AG08396 (cell line): ENCODE data around the gene TRPT1.

Experiments used
- DNase-seq: peaks from one replicate; pipeline ENCODE4 v3.0.0; 2012; ENCODE audit warnings: low spot score, mixed read lengths

The TRPT1 gene

DNA sequence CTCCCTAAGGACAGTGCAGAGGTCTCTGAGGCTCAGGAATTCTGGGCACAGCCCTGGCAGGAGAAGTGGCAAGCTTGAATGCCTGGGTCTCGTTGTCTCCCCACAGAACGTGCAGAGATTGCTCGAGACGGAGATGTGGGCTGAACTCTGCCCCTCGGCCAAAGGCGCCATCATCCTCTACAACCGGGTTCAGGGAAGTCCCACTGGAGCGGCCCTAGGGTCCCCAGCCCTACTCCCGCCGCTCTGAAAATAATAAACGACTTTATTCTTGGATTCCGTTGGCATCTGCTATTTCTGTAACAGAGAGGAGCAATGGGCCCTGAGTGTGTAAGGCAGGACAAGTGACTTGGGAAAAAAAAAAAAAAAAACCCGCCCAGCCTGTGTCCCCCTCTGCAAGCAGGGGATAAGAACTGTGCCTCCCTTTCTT is 3.8 kb upstream of the TRPT1 start:
- DNase-seq: no peak

GRCh38 chr11:64229090-64229743 is 3.2 kb upstream of the TRPT1 start:
- DNase-seq: no peak

DNA sequence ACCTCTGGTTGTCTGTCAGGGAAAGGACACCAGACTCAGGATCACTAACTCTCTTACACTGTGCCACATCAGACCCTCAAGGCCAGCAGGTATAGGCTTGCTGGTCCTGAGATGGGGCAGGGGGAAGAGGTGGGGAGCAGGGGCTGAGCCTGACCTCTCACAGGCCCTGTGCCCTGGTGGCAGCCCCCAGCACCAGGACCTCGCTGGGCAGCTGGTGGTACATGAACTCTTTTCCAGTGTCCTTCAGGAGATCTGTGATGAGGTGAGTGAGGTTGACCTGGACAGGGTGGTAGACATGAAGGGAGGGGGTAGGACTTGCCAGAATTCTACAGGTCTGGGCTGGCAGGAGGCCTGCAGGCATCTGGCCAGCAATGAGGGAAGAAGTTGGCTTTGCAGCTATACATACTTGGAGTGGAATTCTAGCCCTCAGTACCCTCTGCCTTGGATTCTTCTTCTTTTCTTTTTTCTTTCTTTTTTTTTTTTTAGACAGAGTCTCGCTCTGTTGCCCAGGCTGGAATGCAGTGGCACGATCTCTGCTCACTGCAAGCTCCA is 1.5 kb upstream of the TRPT1 start:
- no peak for DNase-seq

DNA sequence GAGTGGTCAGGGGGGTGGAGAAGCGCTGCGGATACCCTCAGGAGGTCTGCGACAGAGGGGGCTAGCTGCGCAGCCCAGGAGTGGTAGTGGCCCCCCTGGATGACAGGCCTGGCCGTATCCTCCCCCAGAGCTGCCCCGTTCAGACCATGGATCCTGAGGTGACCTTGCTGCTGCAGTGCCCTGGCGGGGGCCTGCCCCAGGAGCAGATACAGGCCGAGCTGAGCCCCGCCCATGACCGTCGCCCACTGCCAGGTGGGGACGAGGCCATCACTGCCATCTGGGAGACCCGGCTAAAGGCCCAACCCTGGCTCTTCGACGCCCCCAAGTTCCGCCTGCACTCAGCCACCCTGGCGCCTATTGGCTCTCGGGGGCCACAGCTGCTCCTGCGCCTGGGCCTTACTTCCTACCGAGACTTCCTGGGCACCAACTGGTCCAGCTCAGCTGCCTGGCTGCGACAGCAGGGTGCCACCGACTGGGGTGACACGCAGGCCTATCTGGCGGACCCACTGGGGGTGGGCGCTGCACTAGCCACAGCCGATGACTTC is 593 bp upstream of the TRPT1 start:
- DNase-seq: peak; percentile 46

DNA sequence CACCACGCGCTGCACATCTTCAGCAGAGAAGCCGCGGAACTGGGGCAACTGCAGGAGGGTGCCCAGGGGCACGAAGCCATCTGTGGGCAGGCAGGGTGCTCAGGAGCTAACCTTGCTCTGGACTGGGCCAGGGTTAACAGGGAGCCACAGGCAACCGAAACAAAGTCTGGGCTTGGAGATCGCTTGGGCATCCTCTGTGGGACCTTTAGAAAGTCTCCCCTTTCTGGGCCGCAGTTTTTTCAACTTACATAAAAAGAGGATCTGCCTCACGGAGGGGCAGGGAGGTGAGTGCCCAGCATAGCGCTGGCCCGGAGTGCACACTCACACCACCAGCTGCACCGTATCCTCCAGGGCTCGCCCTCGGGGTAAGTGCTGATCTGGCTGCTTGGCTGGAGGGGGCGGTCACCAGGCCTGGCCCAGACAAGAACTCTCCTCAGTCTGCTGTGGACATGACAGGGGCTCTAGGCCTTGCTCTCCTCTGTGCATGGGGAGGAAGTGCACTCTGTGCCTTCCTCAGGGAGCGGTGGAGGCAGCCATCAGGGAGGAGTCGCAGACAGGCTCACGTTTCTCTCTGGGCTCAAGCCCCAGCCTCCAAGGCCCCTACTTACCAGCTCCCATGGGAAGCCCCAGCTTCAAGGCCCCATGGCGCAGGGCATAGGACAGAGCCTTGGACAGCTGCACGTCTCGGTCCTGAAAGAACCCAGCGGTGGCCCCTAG is 937 bp downstream of the TRPT1 start:
- no peak for DNase-seq

DNA sequence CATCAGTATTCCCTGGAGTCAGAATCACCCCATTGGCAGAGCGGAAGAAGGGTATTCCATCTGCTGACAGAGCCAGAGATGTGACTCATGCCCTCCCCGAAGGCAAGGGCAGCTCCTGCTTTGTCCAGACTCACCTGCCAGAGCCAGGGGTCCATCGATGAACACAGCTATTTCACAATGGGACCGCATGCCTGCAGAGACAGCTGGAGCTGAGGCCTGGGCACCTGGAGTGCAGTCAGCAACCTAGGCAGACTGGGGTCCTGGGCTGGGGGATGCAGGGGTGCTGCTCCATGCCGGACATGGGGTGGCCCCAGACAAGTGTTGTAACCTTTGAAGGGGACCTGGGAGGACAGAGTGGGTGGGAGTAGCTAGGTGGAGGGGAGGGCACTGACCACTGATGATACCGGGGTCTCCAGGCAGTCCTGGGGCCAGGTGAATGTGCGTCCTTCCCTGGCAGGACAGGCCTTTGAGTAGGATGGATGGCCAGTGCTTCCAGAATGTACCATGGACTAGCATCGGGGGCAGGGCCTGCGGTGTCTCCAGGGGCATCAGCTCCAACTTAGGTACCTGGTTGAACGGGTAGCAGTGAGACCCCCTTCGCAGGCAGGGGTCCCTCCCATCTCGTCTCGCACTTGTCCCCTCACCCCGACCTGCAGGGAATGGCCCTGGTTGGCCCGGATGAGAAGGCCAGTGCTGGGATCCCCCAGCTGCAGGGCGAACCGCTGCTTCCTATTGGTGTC is 1.7 kb downstream of the TRPT1 start:
- no peak for DNase-seq

DNA sequence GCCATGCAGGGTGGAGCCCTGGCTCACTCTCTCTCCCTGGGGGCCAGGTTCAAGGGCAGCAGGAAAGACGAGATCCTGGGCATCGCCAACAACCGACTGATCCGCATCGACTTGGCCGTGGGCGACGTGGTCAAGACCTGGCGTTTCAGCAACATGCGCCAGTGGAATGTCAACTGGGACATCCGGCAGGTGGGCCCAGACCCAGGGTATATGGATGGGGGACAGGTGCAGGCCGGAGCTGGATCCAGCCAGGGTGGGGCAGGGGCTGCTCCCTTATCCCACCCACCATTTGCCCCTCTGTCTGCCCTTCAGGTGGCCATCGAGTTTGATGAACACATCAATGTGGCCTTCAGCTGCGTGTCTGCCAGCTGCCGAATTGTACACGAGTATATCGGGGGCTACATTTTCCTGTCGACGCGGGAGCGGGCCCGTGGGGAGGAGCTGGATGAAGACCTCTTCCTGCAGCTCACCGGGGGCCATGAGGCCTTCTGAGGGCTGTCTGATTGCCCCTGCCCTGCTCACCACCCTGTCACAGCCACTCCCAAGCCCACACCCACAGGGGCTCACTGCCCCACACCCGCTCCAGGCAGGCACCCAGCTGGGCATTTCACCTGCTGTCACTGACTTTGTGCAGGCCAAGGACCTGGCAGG is 2.9 kb downstream of the TRPT1 start:
- DNase-seq: no peak

DNA sequence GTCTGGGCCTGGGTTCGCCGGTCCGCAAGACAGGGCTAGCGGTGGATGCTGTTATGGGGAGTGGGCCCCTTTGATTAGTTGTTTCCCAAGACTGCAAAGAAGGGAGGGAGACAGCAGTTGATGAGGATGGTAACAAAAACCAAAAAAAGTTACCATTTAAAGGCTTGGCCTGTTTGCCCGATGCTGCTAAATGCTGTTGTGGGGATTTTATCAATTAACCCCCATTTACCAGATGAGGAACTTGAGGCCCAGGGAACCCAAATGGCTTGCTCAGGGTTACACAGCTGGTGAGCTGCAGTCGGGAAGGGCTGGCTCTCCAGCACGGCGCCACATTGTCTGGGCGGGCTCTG is 3.4 kb downstream of the TRPT1 start:
- DNase-seq: no peak

DNA sequence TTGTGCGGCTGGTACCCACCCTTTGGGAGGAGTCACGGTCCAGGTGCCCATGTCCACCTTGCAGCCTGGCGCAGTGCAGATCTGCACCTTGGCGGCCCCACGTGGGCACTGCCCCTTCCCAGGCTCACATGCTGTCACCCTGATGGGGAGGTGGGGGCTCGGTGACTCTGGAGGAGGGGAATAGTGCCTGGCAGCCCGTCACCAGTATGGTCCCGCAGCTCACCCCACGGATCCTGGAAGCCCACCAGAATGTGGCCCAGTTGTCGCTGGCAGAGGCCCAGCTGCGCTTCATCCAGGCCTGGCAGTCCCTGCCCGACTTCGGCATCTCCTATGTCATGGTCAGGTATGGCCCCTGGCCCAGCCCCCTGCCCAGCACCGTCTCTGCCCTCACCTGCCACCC is 5.2 kb downstream of the TRPT1 start:
- no peak for DNase-seq

DNA sequence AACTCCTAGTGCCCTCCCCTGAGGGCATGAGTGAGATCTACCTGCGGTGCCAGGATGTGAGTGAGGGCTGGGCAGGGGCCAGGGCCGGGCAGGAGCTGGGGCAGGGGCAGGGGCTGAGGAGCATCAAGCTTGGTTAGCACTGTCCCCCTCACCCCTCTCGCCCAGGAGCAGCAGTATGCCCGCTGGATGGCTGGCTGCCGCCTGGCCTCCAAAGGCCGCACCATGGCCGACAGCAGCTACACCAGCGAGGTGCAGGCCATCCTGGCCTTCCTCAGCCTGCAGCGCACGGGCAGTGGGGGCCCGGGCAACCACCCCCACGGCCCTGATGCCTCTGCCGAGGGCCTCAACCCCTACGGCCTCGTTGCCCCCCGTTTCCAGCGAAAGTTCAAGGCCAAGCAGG is 5.7 kb downstream of the TRPT1 start:
- no peak for DNase-seq

DNA sequence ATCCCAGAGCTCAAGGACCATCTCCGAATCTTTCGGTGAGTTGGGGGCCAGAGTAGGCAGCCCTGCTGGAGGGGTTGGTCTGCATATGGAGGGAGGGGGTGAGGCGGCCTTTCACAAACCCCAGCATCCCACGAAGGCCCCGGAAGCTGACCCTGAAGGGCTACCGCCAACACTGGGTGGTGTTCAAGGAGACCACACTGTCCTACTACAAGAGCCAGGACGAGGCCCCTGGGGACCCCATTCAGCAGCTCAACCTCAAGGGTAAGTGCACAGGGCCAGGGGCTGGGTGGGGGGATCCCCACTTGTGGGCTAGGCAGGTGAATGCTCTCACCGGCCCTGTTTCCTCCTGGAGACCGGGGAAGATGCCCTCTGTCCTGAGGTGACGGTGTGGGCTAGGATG is 6.2 kb downstream of the TRPT1 start:
- no peak for DNase-seq

GRCh38 chr11:64219354-64219684 is 6.7 kb downstream of the TRPT1 start:
- no peak for DNase-seq

GRCh38 chr11:64218628-64219353 is 7.2 kb downstream of the TRPT1 start:
- no peak for DNase-seq

DNA sequence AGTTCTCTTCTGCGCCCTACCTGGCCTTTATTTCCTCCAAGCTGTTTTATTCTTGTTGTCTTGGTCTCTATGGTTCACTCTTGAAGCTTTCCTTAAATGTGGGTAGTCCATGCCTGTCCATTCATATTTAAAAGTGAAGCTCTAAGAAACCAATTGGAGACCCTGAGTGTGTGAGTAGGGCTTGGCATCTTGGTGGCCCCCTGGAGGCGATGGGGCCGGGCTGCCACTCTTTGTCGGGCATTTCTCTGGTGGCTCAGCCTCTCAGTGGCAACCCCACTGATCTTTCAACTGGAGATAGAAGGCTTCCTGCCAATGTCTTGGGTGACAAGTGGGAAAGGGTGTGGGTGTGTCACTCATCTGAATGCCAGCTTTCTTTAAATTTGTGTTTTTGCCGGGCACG is 9.1 kb downstream of the TRPT1 start:
- no peak for DNase-seq

DNA sequence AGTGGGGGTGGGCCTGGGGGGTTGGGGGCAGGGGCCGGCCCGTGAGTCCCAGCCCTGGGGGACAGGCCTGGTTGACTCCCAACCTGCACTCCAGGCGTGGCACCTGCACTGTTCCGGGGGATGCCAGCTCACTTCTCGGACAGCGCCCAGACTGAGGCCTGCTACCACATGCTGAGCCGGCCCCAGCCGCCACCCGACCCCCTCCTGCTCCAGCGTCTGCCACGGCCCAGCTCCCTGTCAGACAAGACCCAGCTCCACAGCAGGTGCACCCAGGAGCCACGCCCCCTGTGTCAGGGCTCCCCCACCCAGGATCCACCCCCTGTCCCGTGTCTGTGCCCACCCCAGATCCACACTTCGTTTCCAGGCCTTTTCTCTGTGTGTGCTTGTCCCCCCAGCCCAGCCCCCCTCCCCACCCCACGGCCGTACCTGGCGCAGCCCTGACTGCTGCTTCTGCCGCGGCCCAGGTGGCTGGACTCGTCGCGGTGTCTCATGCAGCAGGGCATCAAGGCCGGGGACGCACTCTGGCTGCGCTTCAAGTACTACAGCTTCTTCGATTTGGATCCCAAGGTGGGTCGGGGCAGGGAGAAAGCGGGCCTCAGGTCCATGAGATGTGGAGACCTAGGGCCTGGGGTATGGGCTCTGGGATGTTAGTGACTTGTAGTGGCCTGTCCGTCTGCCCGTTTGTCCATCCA is 14.7 kb downstream of the TRPT1 start:
- DNase-seq: no peak

GRCh38 chr11:64210301-64211020 is 15.5 kb downstream of the TRPT1 start:
- DNase-seq: no peak

GRCh38 chr11:64209563-64209843 is 16.5 kb downstream of the TRPT1 start:
- no peak for DNase-seq

DNA sequence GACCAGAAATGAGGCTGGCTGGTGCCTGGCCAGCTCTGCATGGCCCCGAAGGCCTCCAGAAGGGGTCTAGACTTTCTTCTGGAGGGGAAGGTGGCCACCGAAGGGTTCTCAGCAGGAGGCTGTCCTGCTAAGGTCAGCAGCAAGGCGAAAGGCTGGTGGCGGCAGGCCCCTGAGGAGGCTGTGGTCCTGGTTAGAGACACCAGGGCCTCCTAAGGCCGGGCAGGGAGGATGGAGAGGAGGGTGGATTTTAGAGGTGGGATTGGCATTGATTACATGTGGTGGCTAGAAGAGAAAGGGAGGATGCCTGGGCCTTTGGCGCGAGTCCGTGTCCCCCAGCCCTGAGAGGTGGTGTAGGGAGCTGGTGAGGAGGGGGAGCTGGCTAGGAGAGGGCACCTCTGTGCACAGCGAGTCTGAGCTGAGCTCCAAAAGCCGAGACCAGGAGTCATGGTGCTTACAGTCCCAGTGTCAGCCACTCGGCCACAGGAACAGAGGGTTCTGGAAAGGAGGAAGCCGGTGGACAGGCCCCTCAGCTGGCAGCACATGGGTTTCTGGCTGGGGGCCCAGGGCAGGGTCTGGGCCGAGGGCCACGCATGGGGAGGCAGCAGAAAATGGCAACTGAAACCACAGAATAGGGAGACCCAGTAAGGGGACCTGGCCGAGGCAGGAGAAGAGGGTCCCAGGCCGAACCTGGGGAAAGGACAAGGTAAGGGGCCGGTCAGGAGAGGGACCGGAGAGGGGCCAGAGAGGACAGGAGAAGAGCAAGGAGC is 17.0 kb downstream of the TRPT1 start:
- no peak for DNase-seq

DNA sequence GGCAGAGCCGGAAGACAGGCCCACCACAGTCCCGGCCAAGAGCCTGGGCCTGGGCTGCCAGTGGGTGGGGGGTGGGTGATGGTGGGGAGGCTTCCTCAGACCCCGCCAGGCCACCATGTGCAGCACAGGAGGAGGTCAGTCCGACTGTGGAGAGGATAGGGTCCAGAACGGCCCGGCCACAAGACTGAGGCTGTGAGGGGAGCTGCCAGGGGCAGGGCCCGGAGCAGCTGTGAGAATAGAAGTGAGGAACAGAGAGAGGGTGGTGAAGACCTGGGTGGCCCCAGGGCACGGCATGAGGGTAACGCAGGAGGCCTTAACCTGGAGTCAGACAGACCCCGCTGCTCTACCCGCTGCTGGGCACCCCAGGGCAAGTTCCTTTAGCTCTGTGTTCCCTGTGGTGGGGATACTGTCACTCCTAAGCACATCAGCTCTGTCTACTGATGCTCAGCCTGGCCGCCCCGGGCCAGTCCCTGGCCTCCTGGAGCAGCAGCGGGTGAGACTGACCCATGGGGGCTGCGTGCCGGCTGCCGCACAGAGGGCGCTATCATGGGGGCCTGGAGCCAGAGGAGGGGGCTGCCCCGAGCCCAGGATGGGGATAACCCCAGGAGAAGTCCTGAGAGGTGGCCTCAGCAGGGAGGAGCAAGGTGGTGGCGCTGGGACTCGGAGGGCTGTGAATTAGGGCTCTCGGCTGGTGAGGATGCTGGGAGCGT is 17.7 kb downstream of the TRPT1 start:
- DNase-seq: no peak
